Middle frontal gyrus (tissue), 1 donor: ENCODE data around the gene PWP2.
"Not testable (repeated sequence)": the region's sequence is repeated elsewhere in the genome, so short reads cannot be mapped to it uniquely, and the experiment has no call there.

Experiments used
- DNase-seq: peaks from one replicate; pipeline ENCODE4 v3.0.0-alpha.2; 2015; ENCODE audit warnings: low spot score; ENCODE audit errors: extremely low spot score

The PWP2 gene

DNA sequence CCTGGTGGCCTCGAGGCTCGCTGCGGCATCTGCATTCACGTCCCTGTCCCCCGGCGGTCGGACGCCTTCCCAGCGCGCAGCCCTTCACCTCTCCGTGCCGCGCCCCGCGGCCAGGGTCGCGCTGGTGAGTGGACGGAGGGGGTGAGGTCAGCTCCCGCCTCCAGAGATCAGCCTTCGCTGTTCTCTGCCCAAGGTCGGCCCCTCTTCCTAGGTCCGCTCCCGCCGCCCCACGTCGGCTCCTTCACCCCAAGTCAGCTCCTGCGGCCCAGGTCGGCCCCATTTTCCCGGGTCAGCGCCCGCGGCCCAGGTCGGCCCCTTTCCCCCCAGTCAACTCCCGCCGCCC is 26.5 kb downstream of the PWP2 start:
- DNase-seq, result not testable (repeated sequence)

- not testable (repeated sequence) for DNase-seq
Measured at GRCh38 chr21:44134732-44135131, 27.5 kb downstream of the PWP2 start.

- DNase-seq, result not testable (repeated sequence)
Measured at GRCh38 chr21:44138039-44138438, 30.8 kb downstream of the PWP2 start.

GRCh38 chr21:44139787-44140551 is 32.8 kb downstream of the PWP2 start:
- not testable (repeated sequence) for DNase-seq

DNA sequence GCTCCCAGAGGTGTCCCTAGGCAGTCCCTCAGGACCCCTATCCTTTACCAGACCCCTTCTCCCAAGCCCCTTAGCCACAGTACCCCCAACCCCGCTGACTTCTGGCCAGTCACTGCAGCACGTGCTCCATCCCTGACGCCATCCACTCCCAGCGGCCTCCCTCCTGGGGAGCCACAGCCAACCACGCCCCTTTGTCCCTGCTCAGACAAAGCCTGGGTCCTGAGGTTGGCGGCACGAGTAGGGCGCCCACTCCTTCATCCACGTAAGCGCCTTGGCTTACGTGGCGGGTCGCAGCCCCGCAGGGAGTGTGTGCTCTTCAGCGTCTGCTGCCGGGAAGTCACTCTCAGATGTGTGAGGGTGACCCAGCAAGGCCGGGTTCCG is 33.3 kb downstream of the PWP2 start:
- DNase-seq, result not testable (repeated sequence)

- DNase-seq, result not testable (repeated sequence)
Measured at GRCh38 chr21:44142470-44142869, 35.3 kb downstream of the PWP2 start.

GRCh38 chr21:44143380-44143779 is 36.2 kb downstream of the PWP2 start:
- not testable (repeated sequence) for DNase-seq

DNA sequence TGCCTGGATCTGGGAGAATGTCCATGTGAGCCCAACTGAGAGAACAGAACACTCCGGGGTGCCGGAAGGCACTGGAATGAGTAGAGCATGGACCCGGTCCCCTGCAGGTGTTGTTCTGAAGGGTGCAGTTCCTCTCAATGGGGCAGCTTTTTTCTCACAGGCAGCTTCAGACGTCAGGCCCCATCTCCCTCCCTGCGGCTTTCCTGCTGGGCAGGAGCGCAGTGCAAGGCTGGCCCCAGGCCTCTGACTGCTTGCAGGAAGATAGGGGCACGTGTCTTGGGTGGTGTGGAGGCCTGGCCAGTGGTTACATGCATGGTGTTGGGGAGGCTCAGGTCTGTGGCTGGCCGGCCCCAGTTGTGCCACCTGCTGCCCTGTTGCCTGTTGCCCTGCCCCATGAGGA is 36.8 kb downstream of the PWP2 start:
- not testable (repeated sequence) for DNase-seq

DNA sequence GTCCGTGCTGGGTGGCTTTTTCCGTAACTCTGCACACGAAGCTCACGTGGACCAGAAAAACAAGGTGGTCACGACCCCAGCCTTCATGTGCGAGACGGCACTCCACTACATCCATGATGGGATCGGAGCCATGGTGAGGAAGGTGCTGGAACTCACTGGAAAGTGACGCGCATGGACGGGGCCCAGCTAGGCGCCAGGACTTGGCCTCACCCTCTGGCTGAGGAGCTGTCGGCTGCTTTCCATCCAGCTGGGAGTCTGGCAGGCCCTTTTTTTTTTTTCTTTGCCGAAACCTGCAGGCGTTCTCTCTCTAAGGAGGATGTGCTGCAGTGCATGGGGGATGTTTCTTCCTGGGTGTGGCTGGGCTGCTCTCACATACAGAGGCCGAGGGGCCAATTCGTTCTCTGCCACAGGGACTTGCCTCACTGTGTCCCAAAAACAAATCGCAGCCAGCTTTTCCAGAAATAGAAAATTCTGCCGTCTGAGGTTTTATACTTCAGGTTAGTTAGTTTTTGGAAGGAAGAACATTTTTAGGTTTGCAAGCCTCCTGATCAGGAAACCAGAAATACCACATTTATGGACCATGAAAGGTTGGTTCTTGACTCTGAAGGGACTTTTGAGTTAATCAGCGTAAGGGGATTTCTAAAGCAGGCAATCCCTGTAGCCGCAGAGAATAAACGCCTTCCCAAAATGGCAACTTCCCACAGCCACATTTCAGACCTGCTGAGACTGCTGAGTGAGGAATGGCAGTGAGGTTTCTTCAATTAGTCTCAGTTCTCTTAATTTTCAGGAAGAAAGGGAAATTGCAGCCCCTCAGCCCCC is 37.8 kb downstream of the PWP2 start:
- DNase-seq, result not testable (repeated sequence)

DNA sequence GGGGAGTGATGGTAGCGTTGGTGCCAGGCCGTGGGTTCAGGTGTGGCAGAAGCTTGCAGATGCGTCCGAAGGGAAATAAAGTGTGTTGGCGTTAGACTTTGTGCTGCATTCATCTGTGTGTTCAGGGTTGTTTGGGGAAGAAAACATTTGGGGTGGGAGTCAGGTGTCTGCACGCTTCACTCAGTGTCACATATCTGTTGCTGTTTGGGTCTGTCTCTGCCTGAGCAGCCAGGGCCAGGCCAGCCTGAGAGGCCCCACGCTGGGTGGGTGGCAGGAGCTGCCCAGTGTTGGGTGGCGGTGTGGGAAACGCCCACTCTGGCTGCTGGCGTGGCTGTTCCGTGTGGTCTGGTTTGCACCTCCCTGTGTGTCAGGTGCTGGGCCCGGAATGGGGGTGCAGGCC is 38.4 kb downstream of the PWP2 start:
- DNase-seq, result not testable (repeated sequence)

GRCh38 chr21:44147108-44147507 is 39.9 kb downstream of the PWP2 start:
- DNase-seq, result not testable (repeated sequence)

DNA sequence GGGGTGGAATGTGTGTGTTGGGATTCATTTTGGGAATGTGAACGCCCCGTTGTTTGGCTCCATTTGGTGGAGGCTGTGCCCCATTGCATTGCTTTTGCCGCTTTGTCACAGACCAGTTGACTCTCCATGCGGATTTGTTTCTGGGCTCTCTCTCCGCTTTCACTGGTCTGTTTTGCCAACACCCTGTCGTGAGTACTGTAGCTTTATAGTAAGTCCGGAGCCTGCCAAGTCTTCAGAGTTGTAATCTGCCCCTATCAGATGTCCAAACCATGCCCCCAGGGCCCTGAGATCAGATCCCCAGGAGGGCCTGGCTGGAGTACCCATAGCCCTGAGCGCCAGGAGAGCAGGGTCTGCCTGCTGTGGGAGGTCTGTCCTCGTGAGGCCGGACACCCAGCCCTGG is 43.1 kb downstream of the PWP2 start:
- not testable (repeated sequence) for DNase-seq

- not testable (repeated sequence) for DNase-seq
Measured at GRCh38 chr21:44153214-44153888, 46.2 kb downstream of the PWP2 start.

GRCh38 chr21:44153889-44154228 is 46.7 kb downstream of the PWP2 start:
- not testable (repeated sequence) for DNase-seq

DNA sequence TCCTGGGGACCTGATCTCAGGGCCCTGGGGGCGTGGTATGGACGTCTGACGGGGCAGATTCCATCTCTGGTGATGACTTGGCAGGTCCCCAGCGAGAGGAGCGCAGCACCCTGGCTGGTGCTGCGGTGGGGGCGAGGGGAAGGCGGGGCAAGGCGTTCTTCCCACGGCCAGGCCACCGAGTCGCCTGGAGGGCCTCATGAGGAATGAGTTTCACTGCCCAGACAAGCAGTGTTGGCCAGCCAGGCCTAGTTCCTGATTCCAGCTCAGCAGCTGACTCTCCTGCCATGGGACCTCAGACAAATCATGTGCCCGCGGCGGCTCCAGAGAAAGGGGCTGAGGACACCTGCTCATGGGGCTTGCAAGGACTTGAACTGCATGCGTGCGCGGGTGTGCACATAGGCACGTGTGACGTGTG is 47.6 kb downstream of the PWP2 start:
- not testable (repeated sequence) for DNase-seq

DNA sequence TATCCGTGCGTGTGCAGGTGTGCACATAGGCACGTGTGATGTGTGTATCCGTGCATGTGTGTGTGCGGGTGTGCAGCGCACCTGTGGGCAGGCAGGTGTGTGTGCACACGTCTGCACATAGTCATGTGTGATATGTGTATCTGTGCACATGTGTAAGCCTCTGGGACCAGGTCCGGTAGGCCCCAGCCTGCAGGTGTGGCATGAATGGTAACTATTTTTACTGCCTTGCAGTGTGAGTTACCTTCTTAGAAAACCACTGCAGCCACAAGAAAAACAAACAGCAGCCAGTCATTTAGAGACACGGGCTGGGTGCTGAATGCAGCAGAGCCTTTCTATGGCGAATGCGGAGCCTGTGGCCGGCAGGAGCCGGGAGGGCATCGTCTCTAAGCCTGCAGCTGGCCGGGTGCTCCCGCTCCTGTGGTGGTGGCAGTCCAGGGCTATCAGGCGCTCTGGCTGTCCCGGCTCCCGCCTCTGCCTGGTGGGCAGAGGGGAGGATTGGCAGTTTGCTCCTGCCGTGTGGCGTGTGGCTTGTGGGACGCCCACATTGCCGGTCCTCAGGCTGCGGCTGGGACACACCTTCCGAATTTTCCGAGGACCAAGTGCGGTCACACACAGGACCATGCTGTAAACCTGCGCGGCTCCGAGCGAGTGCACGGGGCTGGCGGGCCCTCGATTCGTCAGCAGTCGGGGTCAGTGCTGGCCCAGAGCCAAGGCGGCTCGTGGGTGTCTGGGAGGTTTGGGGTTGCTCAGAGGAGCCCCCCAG is 48.2 kb downstream of the PWP2 start:
- not testable (repeated sequence) for DNase-seq

GRCh38 chr21:44155994-44156380 is 48.8 kb downstream of the PWP2 start:
- not testable (repeated sequence) for DNase-seq

GRCh38 chr21:44157439-44158081 is 50.4 kb downstream of the PWP2 start:
- not testable (repeated sequence) for DNase-seq

DNA sequence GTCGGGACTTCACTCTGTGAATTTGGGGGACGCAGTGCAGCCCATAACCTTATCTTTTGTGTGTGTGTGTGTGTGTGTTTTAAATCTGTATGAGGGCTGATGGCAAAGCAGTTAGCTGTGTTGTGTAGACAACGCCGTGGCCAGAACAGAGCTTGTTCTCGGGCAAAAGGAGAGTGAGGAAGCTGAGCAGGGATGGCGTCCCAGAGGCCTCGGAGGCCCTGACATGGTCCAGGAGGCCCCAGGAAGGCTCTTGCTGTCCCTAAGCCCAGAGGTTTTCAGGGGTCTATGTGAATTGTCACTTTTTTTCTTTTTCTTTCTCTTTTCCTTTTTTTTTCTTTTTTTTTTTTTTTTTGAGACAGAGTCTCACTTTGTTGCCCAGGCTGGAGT is 50.9 kb downstream of the PWP2 start:
- not testable (repeated sequence) for DNase-seq

DNA sequence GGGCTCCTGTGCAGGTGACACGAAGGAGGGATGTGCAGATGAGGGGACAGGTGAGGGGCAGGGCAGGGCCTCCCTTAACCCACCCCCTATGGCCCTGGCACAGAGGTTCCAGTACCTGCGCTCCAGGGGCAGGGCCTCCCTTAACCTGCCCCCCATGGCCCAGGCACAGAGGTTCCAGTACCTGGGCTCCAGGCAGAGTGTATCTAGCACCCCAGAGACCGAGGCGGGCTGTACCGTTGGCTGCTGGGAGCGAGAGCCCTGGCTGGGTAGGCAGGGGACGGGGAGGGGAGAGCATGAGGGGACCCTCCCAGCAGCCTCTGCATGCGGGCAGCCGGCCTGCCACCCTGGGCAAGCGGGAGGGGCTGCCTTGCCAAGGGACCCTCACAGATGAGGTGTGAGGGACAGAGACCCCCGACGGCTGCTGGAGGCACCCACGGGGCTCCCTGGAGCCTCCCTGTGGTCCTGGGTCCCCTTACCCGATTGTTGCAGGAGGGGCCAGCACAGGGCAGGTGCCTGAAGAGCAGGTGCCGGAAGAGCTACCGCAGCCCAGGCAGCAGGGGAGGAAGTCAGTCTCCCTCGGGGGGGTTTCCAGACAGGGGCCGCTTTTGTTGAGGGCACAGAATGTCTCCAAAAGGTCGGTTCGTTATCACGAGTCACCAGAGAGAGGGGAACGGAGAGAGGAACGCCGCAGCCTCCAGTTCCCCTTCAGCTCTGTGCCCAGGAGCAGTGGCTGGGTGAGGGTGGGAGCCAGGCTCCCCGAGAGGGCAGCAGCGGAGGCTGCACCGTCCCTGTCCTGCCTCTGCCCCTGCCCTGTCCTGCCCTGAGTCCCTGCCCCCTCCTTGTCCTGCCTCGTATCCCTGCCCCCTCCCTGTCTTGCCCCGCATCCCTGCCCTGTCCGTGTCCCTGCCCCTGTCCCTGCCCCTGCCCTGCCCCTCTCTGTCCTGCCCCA is 52.4 kb downstream of the PWP2 start:
- not testable (repeated sequence) for DNase-seq
